ENCODE results near the gene PPM1E. TPM values are rescaled to one million over a fixed set of nuclear protein-coding genes. Genes with fewer than 3 reads are reported as not detected.
"Not testable (repeated sequence)": the region's sequence is repeated elsewhere in the genome, so short reads cannot be mapped to it uniquely, and the experiment has no call there.

Gene PPM1E
- total RNA-seq, 2 experiments from 2014 or later = 0.02 TPM; not detected in 1

DNA sequence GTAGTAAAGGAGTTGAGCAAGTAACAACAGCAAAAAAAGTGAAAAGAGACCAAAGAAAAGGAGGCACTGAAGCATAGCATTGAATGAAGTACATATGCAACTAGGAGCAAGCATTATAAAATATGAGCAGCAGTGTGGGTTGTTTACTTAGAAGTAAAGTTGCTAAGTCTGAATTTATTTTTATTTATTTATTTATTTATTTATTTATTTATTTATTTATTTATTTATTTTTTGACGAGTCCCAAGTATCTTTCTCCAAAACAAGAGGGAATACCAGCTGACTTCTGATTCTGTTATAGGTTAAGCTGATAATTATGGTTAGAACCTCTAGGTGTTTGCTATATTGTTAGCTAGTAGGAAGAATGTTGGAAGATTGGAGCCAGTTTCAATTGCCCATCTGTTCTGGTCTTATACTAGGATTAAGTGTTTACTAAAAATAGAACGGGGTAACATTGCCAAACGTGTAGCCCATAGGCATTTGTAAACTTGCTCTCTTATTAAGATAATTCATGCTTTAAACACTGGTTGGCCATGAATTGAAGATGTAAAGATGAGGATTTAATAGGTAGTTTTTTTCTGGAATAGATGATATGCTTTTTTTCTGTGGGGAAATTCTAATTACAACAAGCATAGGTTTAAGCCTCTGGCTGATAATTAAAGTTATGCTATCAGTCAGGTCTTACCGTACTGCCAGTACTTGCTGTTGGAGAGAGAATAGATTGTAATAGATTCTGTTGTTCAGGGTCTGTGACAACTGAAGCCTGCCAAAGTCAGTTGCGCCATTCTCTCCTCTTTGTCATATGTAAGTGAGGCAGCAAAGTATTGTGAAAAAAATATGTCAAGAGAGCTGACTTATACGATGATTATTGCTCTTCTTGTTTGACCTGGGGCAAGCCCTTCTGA is 66.7 kb downstream of the PPM1E start:
- Mint-ChIP-seq H3K36me3 (no peaks in the 10 kb centered on the region), H3K9me3 (no peaks in the 10 kb centered on the region), H3K4me1 (ENCODE audit: low read depth) (no peaks in the 10 kb centered on the region), H3K4me3 (no peak overlapping the region), H3K27ac (no peak overlapping the region), H3K27me3 (peaks cover 10% of the 10 kb centered on the region)
- no peak for DNase-seq
- POLR2A ChIA-PET = no interaction called here
- intact Hi-C loops (cut with micrococcal nuclease) = no loop called here
- CTCF ChIA-PET = interaction anchor here (0.6 kb wide), 1 partner anchor 174 kb away, joined by 3 read pairs; no protein-coding TSS in a partner anchor

DNA sequence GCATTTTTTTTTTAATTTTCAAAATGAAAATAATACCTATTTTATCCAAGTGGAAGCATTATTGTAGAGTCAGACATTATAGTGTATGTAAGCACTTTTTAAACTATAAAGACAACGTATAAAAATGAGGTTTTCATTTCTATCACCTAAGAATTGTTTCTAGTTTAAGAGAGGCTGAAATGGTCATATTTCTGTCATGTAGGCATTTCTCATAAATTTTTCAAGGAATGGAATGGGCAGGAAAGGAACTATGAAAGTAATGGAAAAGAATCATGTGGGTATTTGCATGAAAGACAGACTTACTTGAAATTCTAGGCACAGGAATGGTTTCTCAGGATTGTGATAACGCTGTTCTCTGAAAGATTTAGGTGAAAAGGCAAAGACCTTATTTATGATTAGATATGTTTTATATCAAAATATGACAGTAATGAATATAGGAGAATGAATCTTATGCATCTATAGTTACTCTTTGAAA is 67.4 kb downstream of the PPM1E start:
- Mint-ChIP-seq H3K27me3 (peaks cover 10% of the 10 kb centered on the region), H3K27ac (no peak overlapping the region), H3K36me3 (no peaks in the 10 kb centered on the region), H3K4me3 (no peak overlapping the region), H3K4me1 (ENCODE audit: low read depth) (no peaks in the 10 kb centered on the region), H3K9me3 (no peaks in the 10 kb centered on the region)
- POLR2A ChIA-PET = no interaction called here
- intact Hi-C loops (cut with micrococcal nuclease) = no loop called here
- DNase-seq = no peak
- CTCF ChIA-PET = interaction anchor here (0.6 kb wide), 1 partner anchor 173 kb away, joined by 3 read pairs; no protein-coding TSS in a partner anchor

DNA sequence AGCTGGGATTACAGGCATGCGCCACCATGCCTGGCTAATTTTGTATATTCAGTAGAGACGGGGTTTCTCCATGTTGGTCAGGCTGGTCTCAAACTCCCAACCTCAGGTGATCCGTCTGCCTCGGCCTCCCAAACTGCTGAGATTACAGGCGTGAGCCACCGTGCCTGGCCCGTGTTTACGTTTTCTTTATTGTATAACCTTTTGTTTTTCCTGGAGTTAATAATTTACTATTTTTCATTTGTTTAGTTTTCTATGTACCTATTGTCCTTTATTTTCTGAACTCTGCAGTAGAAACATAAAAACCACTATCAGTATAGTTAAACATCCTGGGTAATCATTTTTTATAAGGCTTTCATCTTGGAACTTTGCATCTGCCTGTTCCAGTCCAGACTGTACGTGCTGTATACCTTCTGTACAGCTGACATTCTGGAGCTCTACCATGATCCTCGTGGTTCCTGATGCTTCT is 73.6 kb downstream of the PPM1E start:
- Mint-ChIP-seq H3K4me1 (ENCODE audit: low read depth) (no peaks in the 10 kb centered on the region), H3K27me3 (peaks cover 14% of the 10 kb centered on the region), H3K36me3 (no peaks in the 10 kb centered on the region), H3K4me3 (no peak overlapping the region), H3K9me3 (peaks cover 2% of the 10 kb centered on the region), H3K27ac (no peak overlapping the region)
- intact Hi-C loops (cut with micrococcal nuclease) = no loop called here
- no peak for DNase-seq
- POLR2A ChIA-PET = no interaction called here
- CTCF ChIA-PET = no interaction called here

DNA sequence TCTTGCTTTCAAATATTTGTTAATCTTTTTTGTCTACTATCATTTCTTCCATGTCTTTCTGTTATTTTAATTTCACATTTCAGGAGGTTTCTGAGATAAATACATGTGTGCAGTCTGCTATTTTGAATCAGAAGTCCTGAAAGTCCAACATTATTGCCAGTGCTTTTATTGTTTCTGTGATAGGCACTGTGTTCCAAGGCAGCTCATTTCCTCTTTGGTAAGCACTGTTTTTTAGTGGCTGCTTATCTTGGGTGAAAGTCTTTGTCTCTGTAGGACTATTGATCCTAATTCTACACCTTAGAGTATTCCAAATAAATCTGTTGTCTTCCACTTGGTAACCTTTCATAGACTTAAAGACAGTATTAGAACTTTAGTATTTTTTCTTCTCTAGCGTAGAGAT is 76.1 kb downstream of the PPM1E start:
- ChIA-PET CTCF (no interaction called here), POLR2A (no interaction called here)
- H3K27ac Mint-ChIP-seq = no peak overlapping the region

DNA sequence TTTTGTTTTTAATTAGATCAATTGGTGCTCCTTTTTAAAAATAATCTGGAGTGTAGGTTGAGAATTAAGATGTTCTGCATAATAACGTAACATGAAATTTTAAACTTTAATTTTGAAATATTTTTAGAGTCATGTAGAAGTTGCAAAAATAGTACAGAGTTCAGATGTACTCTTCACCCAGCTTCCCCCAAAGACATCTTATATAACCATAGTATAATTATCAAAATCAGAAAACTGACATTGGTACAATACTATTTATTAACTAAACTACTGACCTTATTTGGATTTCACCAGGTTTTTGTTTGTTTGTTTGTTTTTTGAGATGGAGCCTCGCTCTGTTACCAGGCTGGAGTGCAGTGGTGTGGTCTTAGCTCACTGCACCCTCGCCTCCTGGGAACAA is 76.9 kb downstream of the PPM1E start:
- peaks cover 12% of the 10 kb centered on the region for H3K27me3 Mint-ChIP-seq
- H3K4me1 Mint-ChIP-seq (ENCODE audit: low read depth) = no peaks in the 10 kb centered on the region
- ChIA-PET POLR2A (no interaction called here), CTCF (no interaction called here)
- intact Hi-C loops (cut with micrococcal nuclease) = no loop called here
- DNase-seq = no peak
- no peaks in the 10 kb centered on the region for H3K36me3 Mint-ChIP-seq
- no peak overlapping the region for H3K27ac Mint-ChIP-seq
- H3K9me3 Mint-ChIP-seq = peaks cover 2% of the 10 kb centered on the region
- H3K4me3 Mint-ChIP-seq = no peak overlapping the region

More for the DNA sequence above, 76.1 kb downstream of the PPM1E start:
- Mint-ChIP-seq H3K27me3 (peaks cover 12% of the 10 kb centered on the region), H3K4me1 (ENCODE audit: low read depth) (no peaks in the 10 kb centered on the region), H3K9me3 (peaks cover 2% of the 10 kb centered on the region), H3K4me3 (no peak overlapping the region), H3K36me3 (no peaks in the 10 kb centered on the region)
- no peak for DNase-seq
- intact Hi-C loops (cut with micrococcal nuclease) = no loop called here

DNA sequence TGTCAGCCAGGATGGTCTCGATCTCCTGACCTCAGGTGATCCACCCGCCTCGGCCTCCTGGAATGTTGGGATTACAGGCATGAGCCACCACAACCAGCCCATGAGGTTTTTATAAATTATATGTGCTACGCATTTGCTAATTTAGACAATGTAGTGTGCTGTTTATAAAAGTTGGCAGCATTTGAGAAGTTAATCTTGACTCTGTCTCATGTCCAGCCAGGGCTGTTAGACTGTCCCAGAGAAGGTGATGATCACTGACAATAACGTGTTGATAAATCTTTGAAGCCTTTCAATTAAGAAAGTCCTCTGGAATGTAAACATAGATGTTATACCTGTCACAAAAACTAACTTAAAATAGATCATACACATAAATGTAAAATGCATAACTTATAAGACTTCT is 82.0 kb downstream of the PPM1E start:
- CTCF ChIA-PET = no interaction called here
- intact Hi-C loops (cut with micrococcal nuclease) = no loop called here
- no peaks in the 10 kb centered on the region for H3K36me3 Mint-ChIP-seq

DNA sequence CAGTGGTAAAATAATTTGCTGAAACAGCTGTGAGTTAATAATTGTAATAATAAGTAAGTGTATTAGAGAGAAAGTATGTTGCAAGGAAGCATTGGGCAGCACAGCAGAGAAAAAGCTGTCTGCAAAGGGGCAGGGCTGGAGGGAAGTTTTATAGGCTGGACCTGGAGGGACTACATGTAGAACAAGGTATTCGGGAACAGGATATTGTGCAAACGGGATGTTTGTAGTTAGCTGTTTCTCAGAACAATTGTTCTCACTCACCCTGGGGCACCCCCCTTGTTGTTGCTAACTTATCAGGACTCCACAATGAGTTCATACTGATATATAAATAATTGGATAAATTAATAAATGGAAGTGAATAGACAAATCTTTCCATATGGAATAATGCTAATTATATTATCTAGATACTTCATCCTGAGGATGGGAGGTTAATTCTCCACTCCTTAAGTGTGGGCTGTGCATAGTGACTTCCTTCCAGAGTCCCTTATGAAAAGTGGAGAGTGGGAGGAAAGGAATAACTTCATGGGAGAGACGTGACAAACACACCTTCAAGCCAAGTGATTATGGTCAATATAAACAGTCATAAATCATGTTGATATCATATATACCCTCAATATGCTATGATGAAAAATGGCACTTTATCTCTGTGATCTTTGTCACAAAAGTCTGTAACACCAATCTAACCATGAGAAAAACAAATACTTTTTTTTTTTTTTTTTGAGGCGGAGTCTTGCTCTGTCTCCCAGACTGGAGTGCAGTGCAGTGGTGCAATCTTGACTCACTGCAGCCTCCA is 85.4 kb downstream of the PPM1E start:
- DNase-seq = no peak
- Mint-ChIP-seq H3K4me1 (ENCODE audit: low read depth) (no peaks in the 10 kb centered on the region), H3K36me3 (no peaks in the 10 kb centered on the region), H3K27me3 (peaks cover 2% of the 10 kb centered on the region), H3K4me3 (no peak overlapping the region), H3K9me3 (no peaks in the 10 kb centered on the region), H3K27ac (no peak overlapping the region)
- ChIA-PET POLR2A (no interaction called here), CTCF (no interaction called here)
- intact Hi-C loops (cut with micrococcal nuclease) = no loop called here

More for the DNA sequence above, 82.0 kb downstream of the PPM1E start:
- POLR2A ChIA-PET = no interaction called here
- DNase-seq = no peak
- Mint-ChIP-seq H3K9me3 (no peaks in the 10 kb centered on the region), H3K4me1 (ENCODE audit: low read depth) (no peaks in the 10 kb centered on the region), H3K27me3 (peaks cover 8% of the 10 kb centered on the region), H3K27ac (no peak overlapping the region), H3K4me3 (no peak overlapping the region)

DNA sequence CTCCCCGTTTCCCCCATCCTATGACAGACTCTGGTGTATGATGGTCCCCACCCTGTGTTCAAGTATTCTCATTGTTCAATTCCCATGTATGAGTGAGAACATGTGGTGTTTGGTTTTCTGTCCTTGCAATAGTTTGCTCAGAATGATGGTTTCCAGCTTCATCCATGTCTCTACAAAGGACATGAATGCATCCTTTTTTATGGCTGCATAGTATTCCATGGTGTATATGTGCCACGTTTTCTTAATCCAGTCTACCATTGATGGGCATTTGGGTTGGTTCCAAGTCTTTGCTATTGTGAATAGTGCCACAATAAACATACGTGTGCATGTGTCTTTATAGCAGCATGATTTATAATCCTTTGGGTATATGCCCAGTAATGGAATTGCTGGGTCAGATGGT is 90.8 kb downstream of the PPM1E start:
- H3K9me3 Mint-ChIP-seq; DNase-seq; H3K27ac Mint-ChIP-seq; H3K36me3 Mint-ChIP-seq; intact Hi-C loops (cut with micrococcal nuclease); POLR2A ChIA-PET; H3K4me3 Mint-ChIP-seq; CTCF ChIA-PET; H3K4me1 Mint-ChIP-seq (ENCODE audit: low read depth): not testable (repeated sequence)
- H3K27me3 Mint-ChIP-seq = peaks cover 17% of the 10 kb centered on the region

DNA sequence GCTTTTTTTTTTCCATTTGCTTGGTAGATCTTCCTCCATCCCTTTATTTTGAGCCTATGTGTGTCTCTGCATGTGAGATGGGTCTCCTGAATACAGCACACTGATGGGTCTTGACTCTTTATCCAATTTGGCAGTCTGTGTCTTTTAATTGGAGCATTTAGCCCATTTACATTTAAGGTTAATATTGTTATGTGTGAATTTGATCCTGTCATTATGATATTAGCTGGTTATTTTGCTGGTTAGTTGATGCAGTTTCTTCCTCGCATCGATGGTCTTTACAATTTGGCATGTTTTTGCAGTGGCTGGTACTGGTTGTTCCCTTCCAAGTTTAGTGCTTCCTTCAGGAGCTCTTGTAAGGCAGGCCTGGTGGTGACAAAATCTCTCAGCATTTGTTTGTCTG is 94.5 kb downstream of the PPM1E start:
- H3K4me1 Mint-ChIP-seq (ENCODE audit: low read depth); H3K27ac Mint-ChIP-seq; H3K4me3 Mint-ChIP-seq; H3K36me3 Mint-ChIP-seq; DNase-seq; CTCF ChIA-PET; H3K9me3 Mint-ChIP-seq; intact Hi-C loops (cut with micrococcal nuclease); POLR2A ChIA-PET: not testable (repeated sequence)
- peaks cover 29% of the 10 kb centered on the region for H3K27me3 Mint-ChIP-seq

DNA sequence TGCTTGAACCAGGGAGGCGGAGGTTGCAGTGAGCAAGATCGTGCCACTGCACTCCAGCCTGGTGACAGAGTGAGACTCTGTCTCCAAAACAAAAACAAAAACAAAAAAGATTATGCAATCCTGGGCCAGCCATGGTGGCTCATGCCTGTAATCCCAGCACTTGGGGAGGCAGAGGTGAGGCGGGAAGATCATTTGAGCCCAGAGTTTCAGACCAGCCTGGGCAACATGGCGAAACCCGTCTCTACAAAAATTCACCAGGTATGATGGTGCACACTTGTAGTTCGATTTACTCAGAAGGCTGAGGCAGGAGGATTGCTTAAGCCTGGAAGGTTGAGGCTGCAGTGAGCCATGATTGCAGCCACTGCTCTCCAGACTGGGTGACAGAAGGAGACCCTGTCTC is 109.6 kb downstream of the PPM1E start:
- H3K4me1 Mint-ChIP-seq (ENCODE audit: low read depth) = no peaks in the 10 kb centered on the region
- intact Hi-C loops (cut with micrococcal nuclease) = no loop called here
- H3K27ac Mint-ChIP-seq = no peak overlapping the region
- no peaks in the 10 kb centered on the region for H3K36me3 Mint-ChIP-seq
- CTCF ChIA-PET = no interaction called here
- H3K4me3 Mint-ChIP-seq = no peak overlapping the region
- H3K27me3 Mint-ChIP-seq = peaks cover 3% of the 10 kb centered on the region
- no peaks in the 10 kb centered on the region for H3K9me3 Mint-ChIP-seq
- DNase-seq = no peak
- POLR2A ChIA-PET = no interaction called here

DNA sequence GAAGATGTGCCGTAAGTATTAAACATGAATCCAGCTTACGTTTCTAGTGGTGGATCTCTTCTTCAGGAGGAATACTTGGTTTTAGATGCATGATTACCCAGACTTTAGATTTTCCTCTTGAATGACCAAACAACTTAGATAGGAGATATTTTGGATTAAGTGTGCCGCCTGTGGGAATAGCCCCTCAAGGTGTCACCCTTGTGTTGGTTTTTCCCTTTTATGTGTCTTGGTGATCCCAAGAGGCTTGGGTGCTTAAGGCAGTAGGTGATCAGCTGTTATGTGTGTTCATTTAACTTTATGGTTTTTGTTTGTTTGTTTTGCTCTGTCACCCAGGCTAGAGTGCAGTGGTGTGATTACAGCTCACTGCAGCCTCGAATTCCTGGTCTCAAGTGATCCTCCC is 115.1 kb downstream of the PPM1E start:
- no peak for DNase-seq
- ChIA-PET POLR2A (no interaction called here), CTCF (interaction anchor here (0.8 to 1.0 kb wide), 2 partner anchors 11 to 163 kb away, joined by 3 read pairs; no protein-coding TSS in a partner anchor)
- Mint-ChIP-seq H3K4me1 (ENCODE audit: low read depth) (no peaks in the 10 kb centered on the region), H3K4me3 (no peak overlapping the region), H3K36me3 (no peaks in the 10 kb centered on the region), H3K9me3 (no peaks in the 10 kb centered on the region), H3K27me3 (peaks cover 3% of the 10 kb centered on the region), H3K27ac (no peak overlapping the region)
- intact Hi-C loops (cut with micrococcal nuclease) = no loop called here

DNA sequence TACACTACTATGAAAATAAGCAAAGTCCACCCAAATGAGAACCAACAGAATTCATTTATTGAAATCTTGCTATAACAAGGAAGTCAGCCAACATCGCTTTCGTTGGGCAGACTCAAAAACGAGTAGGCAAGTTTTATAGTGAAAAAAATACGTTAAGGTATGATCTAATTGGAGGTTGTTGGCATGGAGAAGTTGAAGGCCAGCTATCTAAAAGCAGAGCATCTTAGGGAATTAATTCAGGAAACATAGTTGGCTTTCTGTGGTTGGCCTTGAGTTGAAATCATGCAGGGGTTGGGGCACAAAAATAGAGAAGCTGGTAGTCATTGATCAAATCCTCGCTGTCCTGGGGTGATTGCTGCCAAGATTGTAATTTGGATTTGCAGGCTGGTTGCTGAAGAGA is 118.3 kb downstream of the PPM1E start:
- H3K36me3 Mint-ChIP-seq = no peaks in the 10 kb centered on the region
- H3K27me3 Mint-ChIP-seq = peaks cover 3% of the 10 kb centered on the region
- no peaks in the 10 kb centered on the region for H3K9me3 Mint-ChIP-seq
- DNase-seq = no peak
- H3K27ac Mint-ChIP-seq = no peak overlapping the region
- no peaks in the 10 kb centered on the region for H3K4me1 Mint-ChIP-seq (ENCODE audit: low read depth)
- no peak overlapping the region for H3K4me3 Mint-ChIP-seq
- intact Hi-C loops (cut with micrococcal nuclease) = no loop called here
- ChIA-PET CTCF (no interaction called here), POLR2A (no interaction called here)

All from activated CD4-positive, alpha-beta memory T cell treated with anti-CD3 and anti-CD28 coated beads for 36 hours (primary cell).